ENCODE results near the gene TRIML2. TPM values are rescaled to one million over a fixed set of nuclear protein-coding genes. Genes with fewer than 3 reads are reported as not detected.

TRIML2 gene
- total and polyA plus RNA-seq, 4 donors, result not detected

DNA sequence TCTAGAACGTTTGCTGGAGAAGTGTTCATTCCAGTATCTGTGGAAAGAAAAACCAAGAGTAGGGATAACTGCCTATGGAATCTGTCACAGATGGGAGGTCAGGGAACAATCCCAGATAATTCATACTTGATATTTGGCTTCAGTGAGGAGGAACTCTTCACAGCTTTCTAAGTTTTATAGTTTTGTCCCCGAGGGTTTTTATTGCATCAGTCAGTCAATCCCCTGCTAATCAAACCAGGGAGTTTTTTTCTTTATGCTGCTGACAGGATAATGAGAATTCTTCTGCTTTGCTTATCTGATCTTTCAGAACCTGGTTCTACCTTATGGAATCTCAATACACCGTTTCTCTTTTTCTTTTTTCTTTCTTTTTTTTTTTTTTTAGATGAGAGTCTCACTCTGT lies 633 bp upstream of the TRIML2 start:
- no peaks in the 10 kb centered on the region for H3K36me3 ChIP-seq (ENCODE audit: control insufficient read depth in 4 of 4, insufficient read depth in 3 of 4, low read depth in 1 of 4, low read length in 3 of 4)
- H3K27me3 ChIP-seq (ENCODE audit: control insufficient read depth in 4 of 4, insufficient read depth in 4 of 4, low read length in 3 of 4), result peaks cover 0 to 3% (median 0%) of the 10 kb centered on the region in 4 donors
- DNase-seq (ENCODE audit: low spot score), result no peak
- H3K9ac ChIP-seq (ENCODE audit: low read depth in 1 of 2, low read length in 2 of 2), result no peak overlapping the region
- peaks cover 3 to 5% (median 3%) of the 10 kb centered on the region in 4 donors for H3K9me3 ChIP-seq (ENCODE audit: control insufficient read depth in 4 of 4, low read length in 3 of 4)
- H3K4me3 ChIP-seq (ENCODE audit: low read depth in 1 of 3, low read length in 3 of 3), result no peak overlapping the region
- 45% methylated on average over 3 of the region's 3 CpGs for WGBS
- no peak overlapping the region for H3K27ac ChIP-seq (ENCODE audit: low read depth in 1 of 2, low read length in 2 of 2)
- no peaks in the 10 kb centered on the region for H3K4me1 ChIP-seq (ENCODE audit: control insufficient read depth in 4 of 4, insufficient read depth in 4 of 4, low read length in 3 of 4)
- TF ChIP-seq, protein P1, sequence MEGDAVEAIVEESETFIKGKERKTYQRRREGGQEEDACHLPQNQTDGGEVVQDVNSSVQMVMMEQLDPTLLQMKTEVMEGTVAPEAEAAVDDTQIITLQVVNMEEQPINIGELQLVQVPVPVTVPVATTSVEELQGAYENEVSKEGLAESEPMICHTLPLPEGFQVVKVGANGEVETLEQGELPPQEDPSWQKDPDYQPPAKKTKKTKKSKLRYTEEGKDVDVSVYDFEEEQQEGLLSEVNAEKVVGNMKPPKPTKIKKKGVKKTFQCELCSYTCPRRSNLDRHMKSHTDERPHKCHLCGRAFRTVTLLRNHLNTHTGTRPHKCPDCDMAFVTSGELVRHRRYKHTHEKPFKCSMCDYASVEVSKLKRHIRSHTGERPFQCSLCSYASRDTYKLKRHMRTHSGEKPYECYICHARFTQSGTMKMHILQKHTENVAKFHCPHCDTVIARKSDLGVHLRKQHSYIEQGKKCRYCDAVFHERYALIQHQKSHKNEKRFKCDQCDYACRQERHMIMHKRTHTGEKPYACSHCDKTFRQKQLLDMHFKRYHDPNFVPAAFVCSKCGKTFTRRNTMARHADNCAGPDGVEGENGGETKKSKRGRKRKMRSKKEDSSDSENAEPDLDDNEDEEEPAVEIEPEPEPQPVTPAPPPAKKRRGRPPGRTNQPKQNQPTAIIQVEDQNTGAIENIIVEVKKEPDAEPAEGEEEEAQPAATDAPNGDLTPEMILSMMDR (IDR thresholded peaks at IDR 0.05; ENCODE audit: low read depth, low read length, missing input control), result no peak
- no peak for TF ChIP-seq SP1 (IDR thresholded peaks at IDR 0.05)
- no peak for TF ChIP-seq FOXA2 (IDR thresholded peaks at IDR 0.05)
- TF ChIP-seq, protein P2, sequence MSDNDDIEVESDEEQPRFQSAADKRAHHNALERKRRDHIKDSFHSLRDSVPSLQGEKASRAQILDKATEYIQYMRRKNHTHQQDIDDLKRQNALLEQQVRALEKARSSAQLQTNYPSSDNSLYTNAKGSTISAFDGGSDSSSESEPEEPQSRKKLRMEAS (IDR thresholded peaks at IDR 0.05), result no peak
- TF ChIP-seq RXRA (IDR thresholded peaks at IDR 0.05), result no peak
- no peak for TF ChIP-seq JUND (IDR thresholded peaks at IDR 0.05)
- TF ChIP-seq, protein P3, sequence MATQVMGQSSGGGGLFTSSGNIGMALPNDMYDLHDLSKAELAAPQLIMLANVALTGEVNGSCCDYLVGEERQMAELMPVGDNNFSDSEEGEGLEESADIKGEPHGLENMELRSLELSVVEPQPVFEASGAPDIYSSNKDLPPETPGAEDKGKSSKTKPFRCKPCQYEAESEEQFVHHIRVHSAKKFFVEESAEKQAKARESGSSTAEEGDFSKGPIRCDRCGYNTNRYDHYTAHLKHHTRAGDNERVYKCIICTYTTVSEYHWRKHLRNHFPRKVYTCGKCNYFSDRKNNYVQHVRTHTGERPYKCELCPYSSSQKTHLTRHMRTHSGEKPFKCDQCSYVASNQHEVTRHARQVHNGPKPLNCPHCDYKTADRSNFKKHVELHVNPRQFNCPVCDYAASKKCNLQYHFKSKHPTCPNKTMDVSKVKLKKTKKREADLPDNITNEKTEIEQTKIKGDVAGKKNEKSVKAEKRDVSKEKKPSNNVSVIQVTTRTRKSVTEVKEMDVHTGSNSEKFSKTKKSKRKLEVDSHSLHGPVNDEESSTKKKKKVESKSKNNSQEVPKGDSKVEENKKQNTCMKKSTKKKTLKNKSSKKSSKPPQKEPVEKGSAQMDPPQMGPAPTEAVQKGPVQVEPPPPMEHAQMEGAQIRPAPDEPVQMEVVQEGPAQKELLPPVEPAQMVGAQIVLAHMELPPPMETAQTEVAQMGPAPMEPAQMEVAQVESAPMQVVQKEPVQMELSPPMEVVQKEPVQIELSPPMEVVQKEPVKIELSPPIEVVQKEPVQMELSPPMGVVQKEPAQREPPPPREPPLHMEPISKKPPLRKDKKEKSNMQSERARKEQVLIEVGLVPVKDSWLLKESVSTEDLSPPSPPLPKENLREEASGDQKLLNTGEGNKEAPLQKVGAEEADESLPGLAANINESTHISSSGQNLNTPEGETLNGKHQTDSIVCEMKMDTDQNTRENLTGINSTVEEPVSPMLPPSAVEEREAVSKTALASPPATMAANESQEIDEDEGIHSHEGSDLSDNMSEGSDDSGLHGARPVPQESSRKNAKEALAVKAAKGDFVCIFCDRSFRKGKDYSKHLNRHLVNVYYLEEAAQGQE (IDR thresholded peaks at IDR 0.05), result no peak
- no peak for TF ChIP-seq HNF4A (conservative IDR thresholded peaks at IDR 0.05)
- no peak for TF ChIP-seq TAF1 (conservative IDR thresholded peaks at IDR 0.05)
- no peak for TF ChIP-seq EGR1 (IDR thresholded peaks at IDR 0.05; ENCODE audit: low read depth in 2 of 2)
- TF ChIP-seq GABPA (IDR thresholded peaks at IDR 0.05 in 1 of 2, conservative IDR thresholded peaks at IDR 0.05 in 1 of 2), result no peak
- TF ChIP-seq FOXA1 (IDR thresholded peaks at IDR 0.05), result no peak
- TF ChIP-seq RAD21 (IDR thresholded peaks at IDR 0.05), result no peak
- TF ChIP-seq YY1 (IDR thresholded peaks at IDR 0.05), result no peak
- TF ChIP-seq NR2F2 (IDR thresholded peaks at IDR 0.05), result no peak
- TF ChIP-seq, protein P4, sequence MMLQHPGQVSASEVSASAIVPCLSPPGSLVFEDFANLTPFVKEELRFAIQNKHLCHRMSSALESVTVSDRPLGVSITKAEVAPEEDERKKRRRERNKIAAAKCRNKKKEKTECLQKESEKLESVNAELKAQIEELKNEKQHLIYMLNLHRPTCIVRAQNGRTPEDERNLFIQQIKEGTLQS (IDR thresholded peaks at IDR 0.05), result no peak
- no peak for TF ChIP-seq HNF4G (IDR thresholded peaks at IDR 0.05)
- TF ChIP-seq, protein P5, sequence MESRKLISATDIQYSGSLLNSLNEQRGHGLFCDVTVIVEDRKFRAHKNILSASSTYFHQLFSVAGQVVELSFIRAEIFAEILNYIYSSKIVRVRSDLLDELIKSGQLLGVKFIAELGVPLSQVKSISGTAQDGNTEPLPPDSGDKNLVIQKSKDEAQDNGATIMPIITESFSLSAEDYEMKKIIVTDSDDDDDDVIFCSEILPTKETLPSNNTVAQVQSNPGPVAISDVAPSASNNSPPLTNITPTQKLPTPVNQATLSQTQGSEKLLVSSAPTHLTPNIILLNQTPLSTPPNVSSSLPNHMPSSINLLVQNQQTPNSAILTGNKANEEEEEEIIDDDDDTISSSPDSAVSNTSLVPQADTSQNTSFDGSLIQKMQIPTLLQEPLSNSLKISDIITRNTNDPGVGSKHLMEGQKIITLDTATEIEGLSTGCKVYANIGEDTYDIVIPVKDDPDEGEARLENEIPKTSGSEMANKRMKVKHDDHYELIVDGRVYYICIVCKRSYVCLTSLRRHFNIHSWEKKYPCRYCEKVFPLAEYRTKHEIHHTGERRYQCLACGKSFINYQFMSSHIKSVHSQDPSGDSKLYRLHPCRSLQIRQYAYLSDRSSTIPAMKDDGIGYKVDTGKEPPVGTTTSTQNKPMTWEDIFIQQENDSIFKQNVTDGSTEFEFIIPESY (IDR thresholded peaks at IDR 0.05), result no peak
